ENCODE data around the gene DCLK1. TPM values are rescaled to one million over a fixed set of nuclear protein-coding genes. Genes with fewer than 3 reads are reported as not detected.

Gene DCLK1
- total RNA-seq, 1 donor from 2014 or later, result 2.9 TPM

DNA sequence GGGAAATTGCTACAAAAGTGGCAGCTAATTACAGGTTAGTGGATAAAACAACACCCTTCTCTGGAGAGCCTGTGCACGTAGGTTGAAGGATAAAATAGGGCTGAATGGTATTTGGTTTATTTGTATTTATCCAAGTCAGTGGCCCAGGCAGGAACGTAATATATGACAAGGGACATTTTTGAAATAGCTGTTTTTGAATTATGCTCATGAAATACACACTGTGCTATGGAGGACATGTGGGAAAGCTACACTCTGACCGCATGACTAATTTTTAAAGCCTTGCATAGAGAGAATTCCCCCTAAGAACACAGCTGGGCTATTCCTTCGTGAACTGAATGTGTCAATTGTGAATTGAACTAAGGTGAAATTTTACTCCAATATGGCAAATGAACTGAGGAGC lies 362.6 kb downstream of the DCLK1 start:
- TF ChIP-seq, protein P1, sequence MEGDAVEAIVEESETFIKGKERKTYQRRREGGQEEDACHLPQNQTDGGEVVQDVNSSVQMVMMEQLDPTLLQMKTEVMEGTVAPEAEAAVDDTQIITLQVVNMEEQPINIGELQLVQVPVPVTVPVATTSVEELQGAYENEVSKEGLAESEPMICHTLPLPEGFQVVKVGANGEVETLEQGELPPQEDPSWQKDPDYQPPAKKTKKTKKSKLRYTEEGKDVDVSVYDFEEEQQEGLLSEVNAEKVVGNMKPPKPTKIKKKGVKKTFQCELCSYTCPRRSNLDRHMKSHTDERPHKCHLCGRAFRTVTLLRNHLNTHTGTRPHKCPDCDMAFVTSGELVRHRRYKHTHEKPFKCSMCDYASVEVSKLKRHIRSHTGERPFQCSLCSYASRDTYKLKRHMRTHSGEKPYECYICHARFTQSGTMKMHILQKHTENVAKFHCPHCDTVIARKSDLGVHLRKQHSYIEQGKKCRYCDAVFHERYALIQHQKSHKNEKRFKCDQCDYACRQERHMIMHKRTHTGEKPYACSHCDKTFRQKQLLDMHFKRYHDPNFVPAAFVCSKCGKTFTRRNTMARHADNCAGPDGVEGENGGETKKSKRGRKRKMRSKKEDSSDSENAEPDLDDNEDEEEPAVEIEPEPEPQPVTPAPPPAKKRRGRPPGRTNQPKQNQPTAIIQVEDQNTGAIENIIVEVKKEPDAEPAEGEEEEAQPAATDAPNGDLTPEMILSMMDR (IDR thresholded peaks at IDR 0.05; ENCODE audit: insufficient read depth, low read length, poor library complexity, severe bottlenecking), result no peak
- no peaks in the 10 kb centered on the region for H3K36me3 ChIP-seq (ENCODE audit: control insufficient read depth, insufficient read depth, low read length)
- no peak for DNase-seq (ENCODE audit: low read depth)
- H3K27me3 ChIP-seq (ENCODE audit: control insufficient read depth, insufficient read depth, low read length), result no peaks in the 10 kb centered on the region
- no peak overlapping the region for H3K4me3 ChIP-seq (ENCODE audit: low read depth, low read length)

DNA sequence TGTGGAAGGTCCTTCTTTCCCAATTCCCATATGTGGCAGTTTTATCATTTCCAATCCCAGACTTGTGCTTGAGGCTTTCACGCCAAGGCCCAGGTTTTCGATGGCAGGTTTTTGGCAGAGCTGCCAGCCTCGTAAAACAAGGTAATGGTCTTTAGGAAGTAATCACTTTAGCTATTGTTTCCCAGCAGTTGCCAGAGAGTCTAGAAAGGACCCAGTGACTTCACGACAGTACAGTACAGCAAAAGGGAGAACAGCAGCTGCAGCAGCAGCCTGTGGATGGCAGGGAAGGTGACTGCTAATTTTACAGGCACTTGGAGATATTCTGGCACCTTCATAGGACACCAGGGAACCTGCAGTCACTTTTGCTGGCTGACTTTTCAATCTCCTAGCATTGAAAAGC lies 363.1 kb downstream of the DCLK1 start:
- DNase-seq (ENCODE audit: low read depth), result no peak
- Histone ChIP-seq H3K36me3 (ENCODE audit: control insufficient read depth, insufficient read depth, low read length) (no peaks in the 10 kb centered on the region), H3K4me3 (ENCODE audit: low read depth, low read length) (no peak overlapping the region), H3K27me3 (ENCODE audit: control insufficient read depth, insufficient read depth, low read length) (no peaks in the 10 kb centered on the region)
- TF ChIP-seq, protein P1 (IDR thresholded peaks at IDR 0.05; ENCODE audit: insufficient read depth, low read length, poor library complexity, severe bottlenecking), result no peak

DNA sequence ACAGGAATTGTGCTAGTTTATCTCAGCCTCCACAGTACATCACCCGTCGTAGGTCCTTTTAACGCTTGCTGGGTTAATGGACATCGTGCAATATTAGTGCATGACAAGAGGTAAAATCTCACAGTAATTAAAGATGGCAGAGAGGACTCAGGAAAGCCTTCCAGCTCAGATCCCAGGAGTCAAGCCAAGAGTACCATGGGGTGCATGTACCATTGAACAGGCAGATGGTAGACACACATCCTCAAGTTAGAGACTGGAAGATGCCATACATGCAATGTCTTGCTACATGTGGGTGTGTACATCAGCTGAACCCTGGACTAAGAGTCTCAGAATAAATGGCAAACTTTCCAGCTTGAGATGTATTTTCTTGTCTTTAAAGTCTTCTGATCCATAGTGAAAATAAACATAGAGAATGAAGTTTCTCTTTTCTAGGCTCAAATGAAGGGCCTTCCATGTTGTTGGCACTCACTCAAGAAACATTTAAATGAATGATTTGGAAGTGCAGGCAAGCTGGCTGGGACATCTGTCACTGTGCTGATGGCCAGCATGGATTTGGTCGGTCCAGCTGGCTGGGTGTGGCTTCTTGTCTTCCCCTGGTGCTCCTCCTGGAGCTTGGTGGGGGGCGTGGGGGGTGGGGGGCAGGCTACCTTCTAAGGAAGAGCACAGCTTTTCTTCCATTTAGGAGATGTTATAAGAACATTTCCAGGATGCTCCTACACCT lies 363.8 kb downstream of the DCLK1 start:
- Histone ChIP-seq H3K27me3 (ENCODE audit: control insufficient read depth, insufficient read depth, low read length) (no peaks in the 10 kb centered on the region), H3K4me3 (ENCODE audit: low read depth, low read length) (no peak overlapping the region), H3K36me3 (ENCODE audit: control insufficient read depth, insufficient read depth, low read length) (no peaks in the 10 kb centered on the region)
- no peak for DNase-seq (ENCODE audit: low read depth)
- TF ChIP-seq, protein P1 (IDR thresholded peaks at IDR 0.05; ENCODE audit: insufficient read depth, low read length, poor library complexity, severe bottlenecking), result no peak

GRCh38 chr13:35766663-35767062 lies 364.5 kb downstream of the DCLK1 start:
- TF ChIP-seq, protein P1 (IDR thresholded peaks at IDR 0.05; ENCODE audit: insufficient read depth, low read length, poor library complexity, severe bottlenecking), result no peak
- no peak for DNase-seq (ENCODE audit: low read depth)
- no peaks in the 10 kb centered on the region for H3K27me3 ChIP-seq (ENCODE audit: control insufficient read depth, insufficient read depth, low read length)
- H3K36me3 ChIP-seq (ENCODE audit: control insufficient read depth, insufficient read depth, low read length), result no peaks in the 10 kb centered on the region
- no peak overlapping the region for H3K4me3 ChIP-seq (ENCODE audit: low read depth, low read length)

DNA sequence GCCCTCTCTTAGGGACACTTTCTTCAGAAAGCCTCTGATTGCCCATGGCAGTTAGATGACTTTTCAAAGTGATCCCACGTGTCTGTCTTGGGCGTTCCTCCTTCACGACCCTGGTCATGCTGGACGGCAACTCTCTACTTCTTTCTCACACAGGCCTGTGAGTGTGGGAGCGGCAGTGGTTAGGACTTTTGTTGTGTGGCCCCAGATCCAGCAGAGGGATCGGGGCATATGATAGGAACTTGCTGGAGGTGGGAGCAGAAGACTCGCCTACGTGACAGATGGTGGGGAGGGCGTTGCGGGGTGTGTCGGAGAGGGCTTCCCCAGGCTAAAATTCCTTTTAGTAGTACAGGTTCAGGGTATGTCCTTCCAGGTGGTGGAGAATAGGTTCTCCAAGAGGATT lies 365.2 kb downstream of the DCLK1 start:
- H3K27me3 ChIP-seq (ENCODE audit: control insufficient read depth, insufficient read depth, low read length), result peaks cover 2% of the 10 kb centered on the region
- DNase-seq (ENCODE audit: low read depth), result no peak
- TF ChIP-seq, protein P1 (IDR thresholded peaks at IDR 0.05; ENCODE audit: insufficient read depth, low read length, poor library complexity, severe bottlenecking), result no peak

DNA sequence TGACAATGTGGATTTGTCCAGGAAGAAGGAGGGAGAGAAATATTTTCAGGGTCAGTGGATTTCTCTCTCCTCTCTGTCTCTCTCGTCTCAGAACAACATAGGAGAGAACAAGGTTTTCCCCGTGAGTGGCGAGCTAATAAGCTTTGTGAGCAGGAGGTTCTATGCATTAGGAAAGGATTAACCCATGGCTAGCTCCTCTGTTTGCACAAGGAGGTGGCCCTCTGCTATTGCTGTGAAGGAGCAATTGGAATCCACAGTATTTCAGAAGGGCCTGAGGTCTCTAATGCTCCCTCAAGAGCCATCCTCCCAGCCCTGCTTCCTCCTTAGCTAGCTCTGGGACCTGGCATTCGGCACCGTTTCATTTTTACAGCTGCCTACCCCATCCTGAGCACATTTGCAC lies 365.8 kb downstream of the DCLK1 start:
- no peaks in the 10 kb centered on the region for H3K36me3 ChIP-seq (ENCODE audit: control insufficient read depth, insufficient read depth, low read length)
- TF ChIP-seq, protein P1 (IDR thresholded peaks at IDR 0.05; ENCODE audit: insufficient read depth, low read length, poor library complexity, severe bottlenecking), result no peak
- H3K27me3 ChIP-seq (ENCODE audit: control insufficient read depth, insufficient read depth, low read length), result peaks cover 2% of the 10 kb centered on the region
- H3K4me3 ChIP-seq (ENCODE audit: low read depth, low read length), result no peak overlapping the region
- DNase-seq (ENCODE audit: low read depth), result no peak

More for the DNA sequence above, 365.2 kb downstream of the DCLK1 start:
- H3K36me3 ChIP-seq (ENCODE audit: control insufficient read depth, insufficient read depth, low read length), result no peaks in the 10 kb centered on the region
- no peak overlapping the region for H3K4me3 ChIP-seq (ENCODE audit: low read depth, low read length)
